Activated B cell treated with CpG ODN at 0.5 μM for 24 hours (primary cell): ENCODE results near the gene SVOP. TPM values are rescaled to one million over a fixed set of nuclear protein-coding genes. Genes with fewer than 3 reads are reported as not detected.

Experiments
- ATAC-seq: fragments of 200-7000 bp; cut with Tn5 transposase; one replicate; pipeline ENCODE4 v1.10.0; 2021; ENCODE audit warnings: low read depth, mild to moderate bottlenecking, moderate library complexity
- CTCF ChIA-PET: fragments of 350-600 bp; sonication (Branson Sonifier 250); formaldehyde crosslinking; loops from one replicate; lab custom pipeline; 2021; ENCODE audit warnings: antibody characterized with exemption; lab: Charles Lee
- POLR2A ChIA-PET: fragments of 350-600 bp; sonication (Branson Sonifier 250); formaldehyde crosslinking; loops from one replicate; lab custom pipeline; 2021; ENCODE audit warnings: antibody characterized with exemption; lab: Charles Lee
- DNase-seq: peaks from one replicate; pipeline ENCODE4 v3.0.0; 2022
- H3K27ac Mint-ChIP-seq: one replicate; pipeline ENCODE4 v1.8.0; 2020; ENCODE audit warnings: mixed read lengths
- H3K27me3 Mint-ChIP-seq: one replicate; pipeline ENCODE4 v1.8.0; 2021; ENCODE audit warnings: mixed read lengths
- H3K36me3 Mint-ChIP-seq: one replicate; pipeline ENCODE4 v1.8.0; 2021; ENCODE audit warnings: low read depth, mixed read lengths
- H3K4me1 Mint-ChIP-seq: one replicate; pipeline ENCODE4 v1.8.0; 2021; ENCODE audit warnings: mixed read lengths
- H3K4me3 Mint-ChIP-seq: one replicate; pipeline ENCODE4 v1.8.0; 2020; ENCODE audit warnings: mild to moderate bottlenecking, mixed read lengths
- H3K9me3 Mint-ChIP-seq: one replicate; pipeline ENCODE4 v1.8.0; 2020; ENCODE audit warnings: mixed read lengths
- CTCF ChIP-seq: fragments of 200-600 bp; IDR thresholded peaks from one replicate; pipeline ENCODE4 v1.8.0; 2022; ENCODE audit warnings: antibody characterized with exemption, mild to moderate bottlenecking
- intact Hi-C: fragments of 100-400 bp; cut with micrococcal nuclease; formaldehyde crosslinking; loops from one replicate; pipeline ENCODE4 v1.15.1; 2024
- total RNA-seq: library from RNA; stranded (reverse); gene quantifications from 2 replicates; pipeline ENCODE4 v1.2.3, GENCODE V29; 2022

SVOP gene
- total RNA-seq, 1 donor from 2014 or later = not detected

- Mint-ChIP-seq H3K27ac (no peak overlapping the region), H3K27me3 (peaks cover 20% of the 10 kb centered on the region), H3K36me3 (no peaks in the 10 kb centered on the region), H3K9me3 (no peaks in the 10 kb centered on the region), H3K4me3 (no peak overlapping the region), H3K4me1 (no peaks in the 10 kb centered on the region)
- CTCF ChIA-PET = no interaction called here
- DNase-seq (no peak), ATAC-seq (no peak)
- intact Hi-C loops = no loop called here
- POLR2A ChIA-PET = no interaction called here
- TF ChIP-seq CTCF = no peak
Observed at GRCh38 chr12:108964371-108965352, 56.2 kb downstream of the SVOP start.

DNA sequence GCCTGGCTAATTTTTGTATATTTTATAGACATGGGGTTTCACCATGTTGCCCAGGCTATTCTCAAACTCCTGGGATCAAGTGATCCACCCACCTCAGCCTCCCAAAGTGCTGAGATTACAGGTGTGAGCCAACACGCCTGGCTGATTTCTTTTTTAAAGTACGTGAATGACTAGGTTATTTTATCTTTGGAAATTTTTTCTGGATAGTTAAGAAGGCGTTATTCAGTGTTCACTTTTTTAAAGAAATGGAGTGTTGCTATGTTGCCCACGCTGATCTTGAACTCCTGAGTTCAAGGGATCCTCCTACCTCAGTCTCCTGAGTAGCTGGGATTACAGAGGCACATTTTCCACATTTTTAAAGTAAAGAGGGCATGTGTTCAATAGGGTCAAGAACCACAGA lies 58.6 kb downstream of the SVOP start:
- H3K27me3 Mint-ChIP-seq = peaks cover 13% of the 10 kb centered on the region
- ATAC-seq = no peak
- H3K27ac Mint-ChIP-seq = no peak overlapping the region

DNA sequence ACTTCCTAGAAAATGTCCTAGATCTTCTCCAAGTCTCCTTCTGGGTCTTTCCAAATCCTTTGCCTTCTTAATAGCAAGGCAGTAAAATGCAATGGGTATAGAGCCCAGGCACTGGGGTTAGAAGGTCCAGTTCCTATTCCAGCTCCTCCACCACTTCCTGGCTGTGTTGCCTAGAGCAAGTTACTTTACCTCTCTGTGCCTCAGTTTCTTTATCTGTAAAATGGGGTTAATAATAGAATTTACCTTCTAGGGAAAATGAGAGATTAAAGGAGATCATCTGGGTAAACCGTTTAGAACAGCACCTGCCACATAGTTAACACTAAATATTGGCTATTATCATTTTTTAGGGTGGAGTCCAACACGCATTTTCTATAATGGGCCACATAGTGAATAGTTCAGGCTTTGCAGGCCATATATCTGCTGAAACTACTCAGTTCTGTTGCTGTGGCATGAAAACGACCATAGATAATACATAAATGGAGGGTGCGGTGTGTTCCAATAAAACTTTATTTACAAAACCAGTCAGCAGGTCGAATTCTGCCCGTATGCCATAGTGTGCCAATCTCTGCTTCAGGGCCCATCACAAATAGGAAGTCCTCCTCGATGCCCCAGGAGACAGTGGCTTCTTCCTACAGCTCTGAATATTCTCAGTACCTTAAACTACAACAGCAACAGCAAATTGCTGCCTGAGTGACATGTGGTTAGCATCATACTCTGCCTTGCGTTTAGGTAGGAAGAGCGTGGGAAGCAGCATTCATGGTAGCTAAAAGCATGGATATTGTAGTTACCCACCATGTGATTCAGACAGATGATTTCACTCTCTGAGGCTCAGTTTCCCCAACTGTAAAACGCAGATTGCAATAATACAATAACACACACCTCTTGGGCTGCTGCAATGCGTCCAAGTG lies 60.9 kb downstream of the SVOP start:
- DNase-seq = no peak
- Mint-ChIP-seq H3K27me3 (peaks cover 24% of the 10 kb centered on the region), H3K9me3 (no peaks in the 10 kb centered on the region), H3K27ac (no peak overlapping the region), H3K4me1 (no peaks in the 10 kb centered on the region), H3K4me3 (no peak overlapping the region), H3K36me3 (no peaks in the 10 kb centered on the region)
- intact Hi-C loops = no loop called here
- no peak for ATAC-seq
- POLR2A ChIA-PET = no interaction called here
- TF ChIP-seq CTCF = no peak
- CTCF ChIA-PET = interaction anchor here (0.9 kb wide), 2 partner anchors 9 to 16 kb away, joined by 3 to 4 read pairs; no protein-coding TSS in a partner anchor

More for the DNA sequence above, 58.6 kb downstream of the SVOP start:
- ChIA-PET POLR2A (no interaction called here), CTCF (no interaction called here)
- intact Hi-C loops = no loop called here
- DNase-seq = no peak
- no peaks in the 10 kb centered on the region for H3K9me3 Mint-ChIP-seq
- H3K4me1 Mint-ChIP-seq = no peaks in the 10 kb centered on the region
- TF ChIP-seq CTCF = no peak
- H3K4me3 Mint-ChIP-seq = no peak overlapping the region
- no peaks in the 10 kb centered on the region for H3K36me3 Mint-ChIP-seq

DNA sequence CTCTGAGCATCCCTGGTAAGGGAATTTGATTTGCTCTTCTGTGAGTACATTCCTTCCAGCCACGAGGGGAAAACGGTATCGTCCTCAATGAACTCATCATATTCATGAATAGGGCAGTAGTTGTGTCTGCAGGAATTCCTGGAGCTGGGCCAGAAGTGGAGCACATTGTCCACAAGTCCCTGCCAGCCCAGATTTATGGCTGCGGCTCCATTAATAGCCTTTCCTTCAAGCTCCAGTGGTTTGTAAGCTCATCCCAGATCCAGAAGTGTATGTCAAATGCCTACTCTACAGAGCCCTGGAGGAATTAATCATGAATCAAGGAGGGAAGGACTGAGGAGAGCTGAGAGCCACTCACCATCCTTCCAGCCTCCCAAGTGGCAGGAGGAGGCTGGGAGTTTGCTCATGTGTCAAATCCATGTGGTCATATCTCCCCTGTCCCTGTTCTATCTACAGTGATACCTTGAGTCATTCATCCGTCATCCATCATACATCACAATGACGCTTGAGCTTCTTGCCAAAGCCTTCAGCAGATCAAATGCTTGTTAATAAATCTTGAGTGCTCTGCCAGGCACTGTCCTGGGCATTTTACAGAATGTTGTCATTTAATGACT lies 65.5 kb downstream of the SVOP start:
- Mint-ChIP-seq H3K27me3 (peaks cover 15% of the 10 kb centered on the region), H3K4me1 (peaks cover 3% of the 10 kb centered on the region), H3K4me3 (no peak overlapping the region), H3K9me3 (no peaks in the 10 kb centered on the region), H3K36me3 (no peaks in the 10 kb centered on the region), H3K27ac (no peak overlapping the region)
- TF ChIP-seq CTCF = no peak
- intact Hi-C loops = no loop called here
- ChIA-PET POLR2A (no interaction called here), CTCF (no interaction called here)
- ATAC-seq = no peak
- no peak for DNase-seq
